Brain microvascular endothelial cell (primary cell): ENCODE results near the gene PRELP.

Source experiments
- DNase-seq: peaks from one replicate; pipeline ENCODE4 v3.0.0-alpha.2; 2020
- H3K27ac ChIP-seq: fragments of 250-450 bp; sonication (Bioruptor Pico); 2 replicates; pipeline ENCODE4 v1.5.1; 2020; ENCODE audit warnings: mild to moderate bottlenecking, moderate library complexity
- H3K27me3 ChIP-seq: fragments of 250-450 bp; sonication (Bioruptor Pico); replicated peaks from 2 replicates; pipeline ENCODE4 v1.5.1; 2020; ENCODE audit warnings: mild to moderate bottlenecking
- H3K36me3 ChIP-seq: fragments of 250-450 bp; sonication (Bioruptor Pico); replicated peaks from 2 replicates; pipeline ENCODE4 v1.5.1; 2020; ENCODE audit warnings: mild to moderate bottlenecking
- H3K4me3 ChIP-seq: 2 replicates; pipeline ENCODE4 v1.5.1; 2011; ENCODE audit warnings: low read depth, mild to moderate bottlenecking, control low read depth, low read length, moderate library complexity
- in situ Hi-C: cut with HindIII; loops from 2 replicates; pipeline ENCODE4 v1.10.0; 2017; ENCODE audit warnings: low sequenced_read_pairs, low pct_ligation_motif_present
- TF ChIP-seq, protein P1 (sequence below): IDR thresholded peaks from 2 replicates; pipeline ENCODE4 v1.5.1; 2011; ENCODE audit warnings: low read depth, mild to moderate bottlenecking, moderate library complexity, low read length, control low read depth, inconsistent platforms; ENCODE audit errors: missing control alignments

Gene PRELP

DNA sequence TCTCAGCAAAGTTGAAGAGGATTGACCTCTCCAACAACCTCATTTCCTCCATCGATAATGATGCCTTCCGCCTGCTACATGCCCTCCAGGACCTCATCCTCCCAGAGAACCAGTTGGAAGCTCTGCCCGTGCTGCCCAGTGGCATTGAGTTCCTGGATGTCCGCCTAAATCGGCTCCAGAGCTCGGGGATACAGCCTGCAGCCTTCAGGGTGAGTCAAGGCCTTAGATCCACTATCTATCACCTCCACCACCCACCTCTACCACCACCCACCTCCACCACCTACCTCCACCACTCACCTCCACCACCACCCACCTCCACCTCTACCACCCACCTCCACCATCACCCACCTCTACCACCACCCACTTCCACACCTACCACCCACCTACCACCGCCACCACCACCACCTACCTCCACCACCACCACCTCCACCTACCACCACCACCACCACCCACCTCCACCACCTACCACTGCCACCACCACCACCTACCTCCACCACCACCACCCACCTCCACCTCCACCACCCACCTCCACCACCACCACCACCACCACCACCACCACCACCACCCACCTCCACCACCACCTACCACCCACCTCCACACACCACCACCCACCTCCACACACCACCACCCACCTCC lies 24.2 kb downstream of the PRELP start:
- Histone ChIP-seq H3K27me3 (no peaks in the 10 kb centered on the region), H3K36me3 (no peaks in the 10 kb centered on the region), H3K4me3 (no peak overlapping the region), H3K27ac (no peak overlapping the region)
- in situ Hi-C loops = loop anchor here (25.0 kb wide), 1 partner anchor 213 kb away; no protein-coding TSS in a partner anchor
- TF ChIP-seq, protein P1, sequence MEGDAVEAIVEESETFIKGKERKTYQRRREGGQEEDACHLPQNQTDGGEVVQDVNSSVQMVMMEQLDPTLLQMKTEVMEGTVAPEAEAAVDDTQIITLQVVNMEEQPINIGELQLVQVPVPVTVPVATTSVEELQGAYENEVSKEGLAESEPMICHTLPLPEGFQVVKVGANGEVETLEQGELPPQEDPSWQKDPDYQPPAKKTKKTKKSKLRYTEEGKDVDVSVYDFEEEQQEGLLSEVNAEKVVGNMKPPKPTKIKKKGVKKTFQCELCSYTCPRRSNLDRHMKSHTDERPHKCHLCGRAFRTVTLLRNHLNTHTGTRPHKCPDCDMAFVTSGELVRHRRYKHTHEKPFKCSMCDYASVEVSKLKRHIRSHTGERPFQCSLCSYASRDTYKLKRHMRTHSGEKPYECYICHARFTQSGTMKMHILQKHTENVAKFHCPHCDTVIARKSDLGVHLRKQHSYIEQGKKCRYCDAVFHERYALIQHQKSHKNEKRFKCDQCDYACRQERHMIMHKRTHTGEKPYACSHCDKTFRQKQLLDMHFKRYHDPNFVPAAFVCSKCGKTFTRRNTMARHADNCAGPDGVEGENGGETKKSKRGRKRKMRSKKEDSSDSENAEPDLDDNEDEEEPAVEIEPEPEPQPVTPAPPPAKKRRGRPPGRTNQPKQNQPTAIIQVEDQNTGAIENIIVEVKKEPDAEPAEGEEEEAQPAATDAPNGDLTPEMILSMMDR = no peak
- no peak for DNase-seq

DNA sequence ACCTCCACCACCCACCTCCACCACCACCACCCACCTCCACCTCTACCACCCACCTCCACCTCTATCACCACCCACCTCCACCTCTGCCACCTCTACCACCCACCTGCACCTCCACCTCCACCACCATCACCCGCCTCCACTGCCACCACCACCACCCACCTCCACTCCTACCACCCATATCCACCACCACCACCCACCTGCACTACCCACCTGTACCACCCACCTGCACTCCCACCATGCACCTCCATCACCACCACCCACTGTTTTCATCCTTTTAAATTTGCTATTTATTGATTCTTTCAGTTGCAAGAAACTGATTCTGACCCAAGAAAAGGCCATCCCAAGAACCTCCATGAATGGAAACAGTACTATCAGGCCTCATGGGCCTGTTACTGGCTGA lies 24.7 kb downstream of the PRELP start:
- H3K4me3 ChIP-seq = no peak overlapping the region
- H3K36me3 ChIP-seq = no peaks in the 10 kb centered on the region
- TF ChIP-seq, protein P1 = no peak
- in situ Hi-C loops = loop anchor here (25.0 kb wide), 1 partner anchor 212 kb away; no protein-coding TSS in a partner anchor
- no peak for DNase-seq
- no peak overlapping the region for H3K27ac ChIP-seq
- no peaks in the 10 kb centered on the region for H3K27me3 ChIP-seq

DNA sequence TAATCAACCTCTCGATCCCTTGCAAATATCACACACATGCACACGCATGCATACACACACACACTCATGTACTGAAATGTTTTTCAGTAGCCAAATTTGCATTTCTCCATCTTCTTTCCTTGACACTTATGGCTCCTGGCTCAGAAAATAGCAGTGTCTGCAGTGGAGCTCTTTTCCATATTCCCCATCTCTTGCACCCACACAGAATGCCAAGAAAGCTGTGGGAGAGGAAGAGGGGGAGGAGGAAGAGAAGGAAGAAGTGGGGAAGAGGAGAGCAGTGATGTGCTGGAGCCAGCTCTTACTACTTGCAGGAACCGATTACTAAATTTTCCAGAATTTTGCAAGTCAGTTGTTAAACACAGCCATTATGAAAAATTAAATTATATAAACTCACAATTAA lies 28.2 kb downstream of the PRELP start:
- no peak overlapping the region for H3K4me3 ChIP-seq
- no peaks in the 10 kb centered on the region for H3K27me3 ChIP-seq
- DNase-seq = no peak
- in situ Hi-C loops = loop anchor here (25.0 kb wide), 1 partner anchor 208 kb away; no protein-coding TSS in a partner anchor
- TF ChIP-seq, protein P1 = no peak
- no peaks in the 10 kb centered on the region for H3K36me3 ChIP-seq
- H3K27ac ChIP-seq = no peak overlapping the region

DNA sequence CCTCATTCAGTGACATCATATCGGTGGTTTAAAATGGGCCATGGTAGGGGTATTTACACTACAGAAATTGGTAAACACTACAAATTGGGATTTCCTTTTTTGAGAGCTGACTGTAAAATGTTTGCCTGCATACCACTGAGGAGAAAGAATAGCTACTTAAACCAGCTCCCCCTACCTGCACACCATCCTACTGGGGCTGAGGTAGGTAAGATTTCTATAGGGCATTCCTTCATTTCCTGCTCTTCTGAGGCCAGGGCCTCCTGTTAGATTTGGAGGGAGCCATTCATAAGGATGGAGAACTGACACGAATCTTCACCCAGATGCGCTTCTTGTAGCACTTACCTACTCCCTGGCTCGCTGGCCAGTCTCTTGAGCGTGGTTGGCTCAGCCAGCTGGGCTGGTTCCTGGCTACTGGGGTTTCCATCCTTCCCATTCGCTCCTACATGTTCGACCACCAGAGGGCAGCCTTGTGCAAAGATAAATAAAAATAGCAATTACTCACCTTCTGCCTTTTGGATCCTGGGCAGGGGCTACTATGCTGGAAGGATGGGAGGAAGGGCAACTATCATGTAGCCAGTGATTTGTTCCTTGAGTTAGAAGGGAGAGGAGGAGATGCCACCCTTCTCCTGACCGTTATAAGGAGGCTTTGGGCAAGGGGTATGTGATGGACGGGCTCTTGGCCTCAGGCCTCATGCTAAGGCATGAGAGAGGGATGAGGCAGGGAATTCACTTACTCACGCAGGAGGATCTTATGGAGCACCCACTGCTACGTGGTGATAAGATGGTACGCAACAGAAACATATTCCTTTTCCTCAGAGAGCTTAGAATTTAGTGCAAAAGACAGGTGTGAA lies 29.0 kb downstream of the PRELP start:
- no peaks in the 10 kb centered on the region for H3K36me3 ChIP-seq
- H3K27ac ChIP-seq = no peak overlapping the region
- TF ChIP-seq, protein P1 = peak; percentile 81
- peak; percentile 76 for DNase-seq
- no peak overlapping the region for H3K4me3 ChIP-seq
- in situ Hi-C loops = loop anchor here (25.0 kb wide), 1 partner anchor 208 kb away; no protein-coding TSS in a partner anchor
- no peaks in the 10 kb centered on the region for H3K27me3 ChIP-seq

DNA sequence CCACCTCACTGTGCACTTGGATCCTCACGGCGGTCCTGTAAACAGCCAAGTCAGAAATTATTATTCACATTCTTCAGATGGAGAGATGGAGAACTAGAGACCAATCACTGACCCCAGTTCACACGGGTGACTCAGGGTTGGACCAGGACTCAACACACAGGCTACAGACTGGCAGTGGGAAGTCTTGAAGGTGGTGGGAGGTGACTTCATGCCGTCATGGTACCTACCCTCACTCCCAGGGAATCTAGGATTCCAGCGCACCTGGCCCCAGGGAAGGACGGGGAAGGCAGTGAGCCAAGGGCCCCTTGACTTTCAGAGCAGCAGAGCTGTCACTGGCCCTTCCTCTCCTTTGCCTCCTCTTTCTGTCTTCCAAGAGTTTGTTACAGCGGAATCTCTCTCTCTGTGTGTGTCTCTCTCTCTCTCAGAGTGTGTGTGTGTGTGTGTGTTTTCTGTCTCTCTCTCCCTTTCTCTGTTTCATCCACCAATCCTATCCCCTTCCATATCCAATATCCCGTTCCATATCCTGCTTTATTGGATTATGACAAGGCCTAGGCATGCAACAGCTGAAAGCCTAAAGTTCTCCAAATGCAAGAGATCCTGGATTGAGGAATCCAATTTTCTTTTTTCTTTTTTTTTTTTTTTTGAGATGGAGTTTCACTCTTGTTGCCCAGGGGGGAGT lies 30.1 kb downstream of the PRELP start:
- in situ Hi-C loops = loop anchor here (25.0 kb wide), 1 partner anchor 207 kb away; no protein-coding TSS in a partner anchor
- Histone ChIP-seq H3K4me3 (no peak overlapping the region), H3K27ac (no peak overlapping the region), H3K27me3 (no peaks in the 10 kb centered on the region), H3K36me3 (no peaks in the 10 kb centered on the region)
- TF ChIP-seq, protein P1 = no peak
- DNase-seq = no peak
